SU-DHL-6 (cell line): Measurements from ENCODE around the gene FBLN2.

Experiments
- H2AFZ ChIP-seq: fragments of 200-600 bp; sonication (generic); 2 replicates; pipeline ENCODE4 v1.6.1; 2014; ENCODE audit warnings: low read depth, mild to moderate bottlenecking, moderate library complexity, mixed read lengths, antibody characterized with exemption, low read length; ENCODE audit not compliant: severe bottlenecking
- H3F3A ChIP-seq: fragments of 200-600 bp; shearing (Covaris generic); 2 replicates; pipeline ENCODE4 v1.6.0; 2016; ENCODE audit warnings: antibody characterized with exemption, mild to moderate bottlenecking; ENCODE audit not compliant: insufficient read depth
- H3K27ac ChIP-seq: fragments of 200-600 bp; sonication (generic); 2 replicates; pipeline ENCODE4 v1.5.1; 2016; ENCODE audit warnings: low read depth, mild to moderate bottlenecking, low read length, moderate library complexity, mixed read lengths
- H3K27me3 ChIP-seq: fragments of 200-600 bp; sonication (generic), shearing (Covaris generic); 2 replicates; pipeline ENCODE4 v1.6.0; 2014; ENCODE audit warnings: mild to moderate bottlenecking, low read length
- H3K36me3 ChIP-seq: fragments of 200-600 bp; sonication (generic); 2 replicates; pipeline ENCODE4 v1.6.1; 2014; ENCODE audit warnings: mild to moderate bottlenecking, low read length, mixed read lengths
- H3K4me2 ChIP-seq: fragments of 300-600, 200-600 bp; shearing (Covaris generic), sonication (generic); 2 replicates; pipeline ENCODE4 v1.6.0; 2014; ENCODE audit warnings: low read length, low read depth, mild to moderate bottlenecking; ENCODE audit not compliant: poor library complexity, severe bottlenecking
- H3K4me3 ChIP-seq: fragments of 200-600 bp; sonication (generic); 2 replicates; pipeline ENCODE4 v1.5.1; 2014; ENCODE audit warnings: antibody characterized with exemption, low read length, mild to moderate bottlenecking, mixed read lengths; ENCODE audit not compliant: insufficient read depth, poor library complexity, severe bottlenecking
- H3K79me2 ChIP-seq: fragments of 200-600 bp; sonication (generic); 2 replicates; pipeline ENCODE4 v1.6.1; 2014; ENCODE audit warnings: mild to moderate bottlenecking, low read length, moderate library complexity; ENCODE audit not compliant: insufficient read depth
- H3K9ac ChIP-seq: fragments of 200-600 bp; sonication (generic); 2 replicates; pipeline ENCODE4 v1.7.0; 2014; ENCODE audit warnings: mild to moderate bottlenecking, low read length
- H3K9me2 ChIP-seq: fragments of 200-600 bp; sonication (generic); replicated peaks from 2 replicates; pipeline ENCODE4 v1.6.1; 2014; ENCODE audit warnings: low read length; ENCODE audit not compliant: insufficient read depth
- H3K9me3 ChIP-seq: fragments of 200-600 bp; sonication (generic); 2 replicates; pipeline ENCODE4 v1.6.1; 2014; ENCODE audit warnings: low read length, mixed read lengths; ENCODE audit not compliant: insufficient read depth
- H4K20me1 ChIP-seq: fragments of 200-600 bp; sonication (generic); 2 replicates; pipeline ENCODE4 v1.6.1; 2014; ENCODE audit warnings: low read depth, mild to moderate bottlenecking, antibody characterized with exemption, low read length, moderate library complexity, mixed read lengths
- CTCF ChIP-seq: fragments of 200-600 bp; sonication (generic); IDR thresholded peaks from one replicate; pipeline ENCODE4 v1.5.1; 2017; ENCODE audit warnings: antibody characterized with exemption, mild to moderate bottlenecking, low read length, moderate library complexity; ENCODE audit not compliant: insufficient read depth, poor library complexity, severe bottlenecking
- EZH2phosphoT487 ChIP-seq: fragments of 200-600 bp; sonication (generic), shearing (Covaris generic); conservative IDR thresholded peaks from 2 replicates; pipeline ENCODE4 v1.6.1; 2018; ENCODE audit warnings: mild to moderate bottlenecking, antibody characterized with exemption, low read length, moderate library complexity, mixed read lengths

The FBLN2 gene

GRCh38 chr3:13533885-13534301 is 15.0 kb upstream of the FBLN2 start:
- H3K9me3 ChIP-seq: no peaks in the 10 kb centered on the region
- H4K20me1 ChIP-seq: no peaks in the 10 kb centered on the region
- no peak overlapping the region for H3K9ac ChIP-seq
- no peak overlapping the region for H3K4me3 ChIP-seq
- H3K27ac ChIP-seq: no peak overlapping the region
- no peaks in the 10 kb centered on the region for H3K9me2 ChIP-seq
- no peak overlapping the region for H3K4me2 ChIP-seq
- no peaks in the 10 kb centered on the region for H3K79me2 ChIP-seq
- no peaks in the 10 kb centered on the region for H3F3A ChIP-seq
- no peaks in the 10 kb centered on the region for H3K36me3 ChIP-seq
- no peaks in the 10 kb centered on the region for H3K27me3 ChIP-seq
- no peak overlapping the region for H2AFZ ChIP-seq
- TF ChIP-seq EZH2phosphoT487: no peak
- TF ChIP-seq CTCF: no peak

DNA sequence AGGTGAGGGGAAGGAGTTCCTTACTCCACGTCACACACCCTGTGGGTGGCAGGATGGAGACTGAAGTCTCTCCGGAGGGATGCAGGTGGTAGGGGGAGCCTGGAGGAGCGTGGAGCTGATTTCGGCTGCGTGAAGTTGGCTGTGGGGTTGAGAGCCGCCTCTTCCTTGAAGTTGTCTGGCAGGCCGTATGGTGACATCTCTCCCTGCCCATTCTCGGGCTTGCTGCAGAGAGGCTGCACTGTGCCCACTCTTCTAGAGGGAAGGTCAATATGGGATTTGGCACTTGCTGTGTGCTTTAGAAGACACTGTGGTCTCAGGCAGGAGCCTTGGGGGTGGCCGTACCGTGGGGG is 13.4 kb upstream of the FBLN2 start:
- Histone ChIP-seq H2AFZ (no peak overlapping the region), H3K27me3 (no peaks in the 10 kb centered on the region), H3K9me2 (no peaks in the 10 kb centered on the region), H3K27ac (no peak overlapping the region), H3K9ac (no peak overlapping the region), H3F3A (no peaks in the 10 kb centered on the region), H3K4me3 (no peak overlapping the region), H3K36me3 (no peaks in the 10 kb centered on the region), H3K4me2 (no peak overlapping the region), H4K20me1 (no peaks in the 10 kb centered on the region), H3K9me3 (no peaks in the 10 kb centered on the region), H3K79me2 (no peaks in the 10 kb centered on the region)
- TF ChIP-seq CTCF (no peak), EZH2phosphoT487 (no peak)

DNA sequence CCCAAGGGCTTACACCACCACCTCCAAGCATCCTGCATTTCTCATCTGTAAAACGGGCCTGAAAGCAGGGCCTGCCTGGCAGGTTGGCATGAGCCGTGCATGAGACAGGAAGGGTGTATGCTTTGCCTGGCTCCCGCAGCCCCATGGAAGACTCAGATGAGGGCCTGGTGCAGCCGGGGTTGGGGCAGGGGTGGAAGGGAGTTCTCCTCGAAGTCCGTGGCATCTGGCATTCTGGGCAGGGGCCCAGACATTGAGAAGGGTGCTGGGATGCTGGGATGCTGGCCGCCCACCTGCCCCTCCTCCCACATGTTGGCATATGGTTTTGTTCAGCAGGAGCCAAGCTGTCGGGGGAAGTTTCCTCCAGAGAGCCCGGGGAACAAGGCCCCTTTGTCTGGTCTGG is 13.0 kb upstream of the FBLN2 start:
- H3F3A ChIP-seq: no peaks in the 10 kb centered on the region
- no peaks in the 10 kb centered on the region for H3K79me2 ChIP-seq
- no peaks in the 10 kb centered on the region for H3K27me3 ChIP-seq
- no peak overlapping the region for H3K4me2 ChIP-seq
- H3K9ac ChIP-seq: no peak overlapping the region
- no peaks in the 10 kb centered on the region for H3K9me2 ChIP-seq
- TF ChIP-seq CTCF (no peak), EZH2phosphoT487 (no peak)
- H3K9me3 ChIP-seq: no peaks in the 10 kb centered on the region
- no peaks in the 10 kb centered on the region for H4K20me1 ChIP-seq
- H2AFZ ChIP-seq: no peak overlapping the region
- no peaks in the 10 kb centered on the region for H3K36me3 ChIP-seq
- H3K27ac ChIP-seq: no peak overlapping the region
- H3K4me3 ChIP-seq: no peak overlapping the region

DNA sequence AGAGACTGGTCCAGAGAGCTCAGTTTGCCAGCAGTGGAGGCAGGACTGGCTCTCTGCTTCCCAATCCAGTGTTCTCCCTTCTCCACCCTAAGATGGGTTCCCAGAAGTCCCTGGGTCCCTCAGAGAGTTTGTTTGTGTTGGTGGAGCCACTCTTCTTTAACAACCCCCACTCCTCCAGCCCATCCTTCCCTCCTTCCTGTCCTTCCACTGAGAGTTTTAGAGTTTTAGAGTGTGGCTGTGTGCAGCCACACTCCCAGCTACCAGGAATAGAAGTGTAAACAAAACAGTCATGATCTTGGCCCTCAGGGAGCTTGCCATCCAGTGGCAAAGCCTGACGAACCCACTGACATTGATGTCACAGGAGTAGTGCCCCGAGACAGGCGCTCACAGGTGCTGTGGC is 12.5 kb upstream of the FBLN2 start:
- Histone ChIP-seq H3K27ac (no peak overlapping the region), H3K9ac (no peak overlapping the region), H3K9me2 (no peaks in the 10 kb centered on the region), H2AFZ (no peak overlapping the region), H3F3A (no peaks in the 10 kb centered on the region), H3K27me3 (no peaks in the 10 kb centered on the region), H3K4me3 (no peak overlapping the region), H3K79me2 (no peaks in the 10 kb centered on the region), H3K36me3 (no peaks in the 10 kb centered on the region), H3K9me3 (0 out of 2 replicates have a peak, but pooled peaks cover under 1% of the 10 kb centered on the region), H3K4me2 (no peak overlapping the region), H4K20me1 (no peaks in the 10 kb centered on the region)
- TF ChIP-seq EZH2phosphoT487 (no peak), CTCF (no peak)
